T follicular helper cell (primary cell): ENCODE results near the gene SAFB.
"Not testable (repeated sequence)": the region's sequence is repeated elsewhere in the genome, so short reads cannot be mapped to it uniquely, and the experiment has no call there.

Source experiments
- DNase-seq: peaks from one replicate; pipeline ENCODE4 v3.0.0-alpha.2; 2020; ENCODE audit warnings: low read depth

SAFB gene

GRCh38 chr19:5684694-5685430 is 62.0 kb downstream of the SAFB start:
- no peak for DNase-seq

- DNase-seq = no peak
Measured at GRCh38 chr19:5686326-5686646, 63.4 kb downstream of the SAFB start.

- DNase-seq = peak; percentile 84
Measured at GRCh38 chr19:5686647-5687359, 63.9 kb downstream of the SAFB start.

GRCh38 chr19:5687360-5688198 is 64.7 kb downstream of the SAFB start:
- DNase-seq = no peak

- not testable (repeated sequence) for DNase-seq
Measured at GRCh38 chr19:5688262-5688881, 65.5 kb downstream of the SAFB start.

GRCh38 chr19:5690125-5690954 is 67.5 kb downstream of the SAFB start, which contains the start of gene RPL36:
Gene RPL36 (plus strand): TSS chr19:5690295. CDS start chr19:5690508, 213 bp downstream.
- DNase-seq = peak; percentile 98

- DNase-seq = no peak
Measured at GRCh38 chr19:5690955-5691821, 68.3 kb downstream of the SAFB start.

GRCh38 chr19:5691822-5692722 is 69.2 kb downstream of the SAFB start:
- DNase-seq = no peak

GRCh38 chr19:5692723-5693194 is 69.9 kb downstream of the SAFB start:
- DNase-seq = no peak

GRCh38 chr19:5693195-5694166 is 70.6 kb downstream of the SAFB start:
- no peak for DNase-seq

GRCh38 chr19:5694167-5694955 is 71.5 kb downstream of the SAFB start:
- DNase-seq = no peak

GRCh38 chr19:5694956-5695648 is 72.2 kb downstream of the SAFB start:
- no peak for DNase-seq

- no peak for DNase-seq
Measured at GRCh38 chr19:5695649-5696195, 72.8 kb downstream of the SAFB start.

- no peak for DNase-seq
Measured at GRCh38 chr19:5696196-5697021, 73.5 kb downstream of the SAFB start.
